Skin of body (tissue), 2 donors: Measurements from ENCODE around the gene AKAP12. TPM values are rescaled to one million over a fixed set of nuclear protein-coding genes. Genes with fewer than 3 reads are reported as not detected.
A peak's percentile ranks its signal among the peaks of the same experiment; 100 is the strongest.

Experiments used
- DNase-seq: peaks from one replicate; lab custom pipeline; 2025; lab: John Stamatoyannopoulos, UW
- total RNA-seq: library from RNA; depleted of rRNA; stranded (reverse); fragments of >200 nt; gene quantifications from one replicate; pipeline ENCODE4 v1.2.3, GENCODE V29; 2014

AKAP12 gene
- total RNA-seq, 1 donor from 2014 or later, result 90.2 TPM

GRCh38 chr6:151276112-151276740, 36.5 kb downstream of the AKAP12 start:
- peak; percentile 36 for DNase-seq

GRCh38 chr6:151279891-151280290, 40.1 kb downstream of the AKAP12 start:
- DNase-seq, result no peak

DNA sequence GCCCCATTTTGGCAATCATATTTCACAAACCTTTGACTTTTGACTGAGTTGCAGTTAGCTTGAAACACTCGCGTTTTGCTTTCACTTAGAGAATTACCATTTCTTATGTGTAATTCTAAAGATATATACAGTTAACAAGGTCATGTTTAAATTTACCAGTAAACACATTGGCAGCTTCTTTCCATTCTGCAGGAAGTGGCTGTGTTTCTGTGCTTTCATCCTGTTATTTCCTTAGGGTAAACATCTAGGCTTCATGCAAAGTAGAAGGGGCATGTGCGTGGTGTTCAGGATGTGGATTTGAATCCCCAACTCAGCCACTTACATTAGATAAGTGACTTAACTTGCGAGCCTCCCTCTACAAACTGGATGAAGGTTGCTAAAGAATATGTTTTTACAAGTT, 41.1 kb downstream of the AKAP12 start:
- DNase-seq, result no peak

- no peak for DNase-seq
Observed at GRCh38 chr6:151284012-151284411, 44.2 kb downstream of the AKAP12 start.

- no peak for DNase-seq
Observed at GRCh38 chr6:151284548-151285017, 44.8 kb downstream of the AKAP12 start.

DNA sequence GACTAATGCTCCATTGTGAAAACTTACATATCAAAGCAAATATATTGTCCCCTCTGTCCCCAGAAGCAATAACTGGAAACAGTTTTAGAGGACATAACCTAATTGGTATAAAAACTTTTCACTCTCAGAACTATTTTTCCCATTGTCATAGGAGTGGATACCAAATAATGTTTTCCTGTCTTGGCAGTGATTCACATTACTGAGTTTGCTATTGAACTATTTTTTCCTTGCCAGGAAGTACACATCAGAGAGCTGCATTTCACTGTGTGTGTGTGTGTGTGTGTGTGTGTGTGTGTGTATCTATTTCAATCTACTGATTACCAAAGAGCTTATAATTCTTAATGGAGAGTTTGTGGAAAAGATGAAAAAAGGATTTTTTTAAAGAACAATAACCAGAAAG, 45.4 kb downstream of the AKAP12 start:
- DNase-seq, result peak; percentile 88

DNA sequence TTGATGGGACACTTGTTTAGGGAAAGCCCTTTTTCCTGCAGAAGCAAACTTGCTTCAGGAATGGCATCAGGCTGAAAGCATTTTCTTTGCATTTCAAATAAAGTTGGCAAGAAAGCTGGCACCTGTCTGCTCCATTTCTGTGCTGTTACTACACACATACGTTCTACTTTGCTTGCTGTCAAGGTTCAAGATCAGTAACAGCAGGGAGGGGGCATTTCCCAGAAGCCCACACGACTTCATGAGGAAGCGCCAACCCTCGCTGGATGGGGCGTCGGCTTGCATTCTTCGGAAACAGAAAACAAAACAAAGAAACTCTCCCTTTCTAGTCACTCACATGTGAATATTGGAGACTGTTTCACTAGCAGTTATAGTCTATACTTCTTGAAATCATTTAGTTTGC, 46.4 kb downstream of the AKAP12 start:
- peak; percentile 31 for DNase-seq

GRCh38 chr6:151288712-151289398, 49.1 kb downstream of the AKAP12 start:
- DNase-seq, result no peak

DNA sequence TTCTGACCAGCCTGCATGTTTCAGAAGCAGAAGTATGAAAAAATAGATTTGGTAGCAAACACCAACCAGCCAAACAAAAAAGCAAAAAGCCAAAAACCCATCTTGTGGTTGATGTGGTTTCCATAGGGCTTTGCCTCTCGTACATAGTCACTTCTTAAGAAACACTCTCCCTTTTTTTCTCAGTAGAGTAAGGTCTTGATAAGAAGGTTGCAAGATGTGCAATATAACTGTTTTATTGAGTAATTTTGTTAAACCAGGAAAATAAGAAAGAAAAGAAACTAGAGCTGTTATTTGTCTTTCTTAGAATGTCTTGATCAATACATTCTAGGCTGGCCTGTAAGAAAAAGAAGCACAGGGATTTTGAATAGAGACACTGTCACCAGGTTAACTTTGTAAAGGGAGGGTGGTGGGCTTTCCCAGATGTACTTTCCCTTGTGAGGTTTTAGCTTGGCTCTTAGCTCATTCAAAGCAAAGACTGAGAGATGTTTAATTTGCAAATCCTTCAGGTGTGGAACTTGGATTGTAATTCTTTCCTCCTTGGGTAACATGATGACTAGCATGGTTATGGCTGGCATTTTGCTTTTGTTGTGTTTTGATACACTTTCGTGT, 49.7 kb downstream of the AKAP12 start:
- DNase-seq, result no peak

- peak; percentile 63 for DNase-seq
Observed at GRCh38 chr6:151290877-151291721, 51.3 kb downstream of the AKAP12 start.

DNA sequence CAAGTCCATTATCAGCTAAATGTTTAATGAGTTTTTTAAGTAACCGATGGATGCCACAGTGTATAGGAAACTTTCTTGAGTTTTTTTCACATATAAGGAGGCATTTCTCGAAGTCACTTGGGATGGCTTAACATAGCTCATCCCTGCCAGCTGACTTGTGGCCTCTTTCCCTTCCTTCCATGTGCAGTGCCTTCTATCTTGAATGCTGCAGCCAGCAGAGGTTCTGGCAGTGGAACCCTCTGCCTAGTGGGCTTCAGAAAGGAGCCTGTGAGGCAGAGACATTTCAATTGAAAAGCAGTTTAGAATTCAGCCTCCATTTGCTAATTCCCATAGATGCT, 51.9 kb downstream of the AKAP12 start:
- peak; percentile 63 for DNase-seq

DNA sequence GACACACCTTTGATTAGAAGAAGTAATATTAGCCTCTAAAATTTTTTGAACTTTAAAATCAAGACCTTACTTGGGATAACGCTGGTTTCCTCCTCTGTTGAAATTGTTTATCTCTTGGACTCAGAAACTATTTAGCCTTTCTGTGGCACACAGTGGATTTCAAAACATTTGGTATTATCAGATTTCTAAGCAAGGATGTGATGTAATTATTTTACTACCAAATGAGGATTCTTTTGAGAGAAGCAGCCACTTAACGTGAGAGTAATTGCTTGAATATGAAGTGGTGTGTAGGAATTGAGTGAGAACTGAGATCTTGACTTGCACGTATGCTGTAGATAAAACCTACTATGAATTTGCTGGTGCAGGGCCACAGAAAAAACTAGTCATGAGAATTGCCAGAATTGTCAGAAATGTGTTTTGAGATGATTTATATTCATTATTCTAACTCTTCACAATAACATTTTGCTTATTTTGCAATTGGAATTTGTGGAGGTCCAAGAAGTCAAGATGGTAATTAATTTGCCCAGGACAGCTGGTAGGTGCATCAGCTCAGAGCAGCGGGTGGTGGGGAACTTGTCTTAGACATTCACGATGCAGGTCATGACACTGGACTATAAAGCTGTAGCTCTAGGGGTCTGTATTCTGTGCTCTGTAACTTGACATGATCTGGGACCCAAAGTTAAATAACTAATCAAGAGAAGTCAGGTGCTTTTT, 53.4 kb downstream of the AKAP12 start:
- no peak for DNase-seq

- no peak for DNase-seq
Observed at GRCh38 chr6:151293688-151294016, 53.9 kb downstream of the AKAP12 start.

DNA sequence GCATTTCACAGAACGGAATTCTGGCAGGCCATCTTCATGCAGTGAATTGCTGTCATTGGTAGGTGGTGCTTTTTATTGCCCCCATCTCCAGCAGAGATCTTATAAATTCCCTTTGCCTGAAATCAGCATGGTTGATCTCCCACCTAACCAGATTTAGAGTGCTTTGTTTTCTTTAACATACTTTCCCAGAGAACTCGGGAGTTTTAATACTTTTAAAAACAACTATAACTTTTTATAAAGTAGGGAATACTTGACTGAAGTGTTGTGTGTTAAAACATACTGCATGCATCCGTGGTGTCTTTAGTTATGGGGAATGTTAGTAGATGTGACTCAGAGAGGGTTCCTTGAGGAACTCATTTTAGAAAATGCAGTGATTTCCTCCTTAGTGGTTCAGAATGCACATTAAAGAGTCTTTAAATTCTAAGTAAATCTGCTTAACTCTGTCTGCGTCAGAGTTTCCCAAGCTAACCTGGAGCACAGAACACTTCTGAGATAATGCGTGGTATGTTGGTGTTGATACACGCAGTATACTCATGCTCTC, 54.9 kb downstream of the AKAP12 start:
- no peak for DNase-seq

- no peak for DNase-seq
Observed at GRCh38 chr6:151297886-151298285, 58.1 kb downstream of the AKAP12 start.

- no peak for DNase-seq
Observed at GRCh38 chr6:151299011-151299410, 59.2 kb downstream of the AKAP12 start.

DNA sequence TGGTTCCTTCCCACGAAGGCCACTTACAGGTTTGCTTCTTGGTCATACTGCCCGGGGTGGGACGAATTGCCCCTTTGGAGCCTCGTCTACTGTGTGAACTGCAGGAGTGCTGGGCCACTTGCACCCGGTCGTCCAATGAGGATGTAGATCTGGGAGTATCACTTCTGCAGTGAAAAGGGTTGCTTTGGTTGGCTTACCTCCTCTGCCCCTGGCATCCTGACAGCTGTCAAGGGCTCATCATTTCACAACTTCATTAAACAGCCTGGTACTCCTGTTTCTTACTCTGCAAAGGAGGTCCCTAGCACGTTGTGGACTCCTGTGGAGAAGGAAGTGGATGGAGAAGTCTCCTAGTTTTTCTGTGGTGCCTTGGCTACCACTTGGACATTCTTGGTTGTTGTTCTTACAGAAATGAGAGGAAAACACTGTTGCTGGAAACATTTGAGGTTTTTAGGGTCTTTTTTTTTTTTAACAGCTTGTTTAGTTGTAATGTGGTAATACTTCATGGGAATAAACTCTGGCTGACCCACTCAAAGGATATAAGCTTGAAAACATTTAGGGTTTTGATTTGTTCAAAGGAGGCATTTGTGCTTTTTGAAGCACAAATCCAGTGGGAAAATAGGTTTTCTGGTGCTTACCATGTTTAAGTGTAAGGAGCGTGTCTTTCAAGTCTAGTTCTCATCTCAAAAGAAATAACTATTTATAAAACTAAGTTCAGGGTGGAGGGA, 60.7 kb downstream of the AKAP12 start:
- peak; percentile 83 for DNase-seq

DNA sequence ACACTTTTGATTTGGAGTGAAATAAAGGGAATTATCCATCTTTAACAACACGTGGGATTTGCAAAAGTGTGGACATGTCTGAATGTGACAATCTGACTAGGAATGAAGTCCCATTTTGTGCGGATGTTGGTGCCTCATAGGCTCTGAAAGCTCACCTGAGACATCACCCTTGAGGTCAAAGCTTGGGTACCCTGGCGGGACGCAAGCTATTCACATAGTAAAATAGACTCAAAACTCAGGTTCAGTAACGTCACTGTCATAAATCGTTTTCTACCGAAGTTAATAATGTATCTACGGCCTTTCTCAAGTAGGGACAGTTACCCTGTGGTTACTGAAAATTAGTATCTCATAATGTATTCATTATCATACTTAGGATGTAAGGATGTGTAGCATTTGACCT, 61.8 kb downstream of the AKAP12 start:
- no peak for DNase-seq

- DNase-seq, result no peak
Observed at GRCh38 chr6:151303231-151303630, 63.5 kb downstream of the AKAP12 start.

DNA sequence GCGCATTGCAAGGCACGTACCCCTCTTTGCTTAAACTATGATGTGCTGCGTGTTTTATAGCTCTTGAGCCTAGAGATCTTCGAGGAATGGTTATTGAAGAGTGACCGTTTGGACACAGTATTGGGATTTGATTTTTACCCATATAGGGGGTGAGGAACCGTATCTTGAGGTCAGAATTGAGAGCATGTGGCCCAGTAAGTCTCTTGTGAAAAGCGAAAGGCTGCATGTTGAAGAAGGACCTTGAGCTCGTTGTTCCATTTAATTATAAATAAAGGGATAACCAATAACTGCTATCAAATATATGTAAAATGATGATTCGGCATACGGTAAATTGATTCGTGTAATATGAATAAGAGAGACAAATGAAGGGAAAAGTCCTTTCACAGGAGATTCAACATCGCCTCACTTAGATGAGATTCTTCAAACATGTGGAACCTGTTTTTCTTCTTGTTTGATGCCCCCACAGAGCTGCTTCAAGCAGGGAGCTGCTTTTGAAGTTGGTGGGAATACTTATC, 66.6 kb downstream of the AKAP12 start:
- DNase-seq, result no peak
